DND-41 (cell line): ENCODE data around the gene HID1.
"Not testable (repeated sequence)": the region's sequence is repeated elsewhere in the genome, so short reads cannot be mapped to it uniquely, and the experiment has no call there.

Experiments
- ATAC-seq: fragments of 200-7000 bp; cut with Tn5 transposase; 3 replicates; pipeline ENCODE4 v1.9.1; 2021; ENCODE audit warnings: low read depth; ENCODE audit not compliant: insufficient read depth
- DNase-seq: peaks from one replicate; pipeline ENCODE4 v3.0.0-alpha.2; 2020
- H2AFZ ChIP-seq: 2 replicates; pipeline ENCODE4 v1.6.0; 2012; ENCODE audit warnings: low read depth, low read length
- H3K27ac ChIP-seq: 2 replicates; pipeline ENCODE4 v1.5.1; 2012; ENCODE audit warnings: low read length, inconsistent platforms
- H3K27me3 ChIP-seq: fragments of 200-600 bp; sonication (generic); 2 replicates; pipeline ENCODE4 v1.6.0; 2012; ENCODE audit warnings: low read length, mild to moderate bottlenecking, inconsistent platforms; ENCODE audit not compliant: insufficient read depth, poor library complexity
- H3K36me3 ChIP-seq: 2 replicates; pipeline ENCODE4 v1.5.1; 2012; ENCODE audit warnings: low read length, inconsistent platforms; ENCODE audit not compliant: insufficient read depth
- H3K4me1 ChIP-seq: 2 replicates; pipeline ENCODE4 v1.5.1; 2012; ENCODE audit warnings: mild to moderate bottlenecking, low read length; ENCODE audit not compliant: insufficient read depth
- H3K4me2 ChIP-seq: 2 replicates; pipeline ENCODE4 v1.6.0; 2012; ENCODE audit warnings: mild to moderate bottlenecking, moderate library complexity, low read length, inconsistent platforms; ENCODE audit not compliant: insufficient read depth
- H3K4me3 ChIP-seq, 2 experiments: fragments of 200-600 bp in 1 of 2; shearing (Covaris generic) in 1 of 2; 2 replicates each; pipeline ENCODE4 v1.5.1; 2012 to 2016; ENCODE audit warnings: inconsistent platforms in 2 of 2, low read length in 2 of 2, mild to moderate bottlenecking in 2 of 2, low read depth in 1 of 2, moderate library complexity in 1 of 2
- H3K79me2 ChIP-seq: 2 replicates; pipeline ENCODE4 v1.6.0; 2012; ENCODE audit warnings: low read length, inconsistent platforms; ENCODE audit not compliant: insufficient read depth
- H3K9ac ChIP-seq: 2 replicates; pipeline ENCODE4 v1.6.0; 2012; ENCODE audit warnings: low read depth, mild to moderate bottlenecking, inconsistent platforms, low read length, moderate library complexity
- H3K9me3 ChIP-seq: 2 replicates; pipeline ENCODE4 v1.5.1; 2012; ENCODE audit warnings: low read length, moderate library complexity, mild to moderate bottlenecking, inconsistent platforms; ENCODE audit not compliant: insufficient read depth, severe bottlenecking
- H4K20me1 ChIP-seq: 2 replicates; pipeline ENCODE4 v1.6.0; 2012; ENCODE audit warnings: low read length; ENCODE audit not compliant: insufficient read depth
- EZH2 ChIP-seq: IDR thresholded peaks from 3 replicates; pipeline ENCODE4 v1.6.1; 2012; ENCODE audit warnings: borderline replicate concordance, low read depth, mild to moderate bottlenecking, moderate library complexity, low read length, inconsistent platforms; ENCODE audit not compliant: severe bottlenecking
- TF ChIP-seq, protein P1 (sequence below): IDR thresholded peaks from 2 replicates; pipeline ENCODE4 v1.5.1; 2012; ENCODE audit warnings: borderline replicate concordance, low read length, moderate library complexity, mild to moderate bottlenecking; ENCODE audit not compliant: poor library complexity, severe bottlenecking; ENCODE audit errors: extremely low read depth

The HID1 gene

DNA sequence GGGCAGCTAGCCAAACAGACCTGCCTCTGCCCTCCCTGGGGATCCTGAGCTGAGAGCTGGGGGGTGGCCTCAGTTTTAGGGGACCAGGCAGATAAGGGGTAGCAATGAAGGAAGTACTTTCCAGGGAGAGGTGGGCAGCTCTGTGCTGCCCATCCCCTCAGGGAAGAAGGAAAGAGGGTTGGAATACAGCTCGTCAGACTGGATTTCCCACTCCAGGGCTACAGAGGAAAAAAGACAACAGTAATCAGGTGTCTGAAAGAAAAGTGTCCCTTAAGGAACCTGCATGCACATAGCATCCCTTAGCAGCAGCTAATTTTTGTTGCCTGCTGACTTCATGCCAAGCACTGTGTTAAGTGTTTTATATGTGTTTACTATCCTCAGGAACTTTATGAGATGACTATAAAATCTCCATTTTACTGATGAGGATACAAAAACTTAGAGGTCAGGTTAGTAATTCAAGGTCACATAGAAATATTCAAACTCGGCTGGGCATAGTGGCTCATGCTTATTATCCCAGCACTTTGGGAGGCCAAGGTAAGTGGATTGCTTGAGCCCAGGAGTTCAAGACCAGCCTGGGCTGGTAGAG lies 36.7 kb upstream of the HID1 start:
- H3K27ac ChIP-seq: no peak overlapping the region
- peaks cover 15% of the 10 kb centered on the region for H3K79me2 ChIP-seq
- no peak overlapping the region for H3K4me3 ChIP-seq
- H3K36me3 ChIP-seq: peaks cover 5% of the 10 kb centered on the region; the same call in 1 of the 2 replicates
- no peak overlapping the region for H3K4me2 ChIP-seq
- H4K20me1 ChIP-seq: no peaks in the 10 kb centered on the region
- H2AFZ ChIP-seq: no peak overlapping the region
- ATAC-seq (no peak), DNase-seq (no peak)
- H3K9ac ChIP-seq: no peak overlapping the region
- H3K4me1 ChIP-seq: peaks cover 20% of the 10 kb centered on the region
- no peaks in the 10 kb centered on the region for H3K27me3 ChIP-seq
- TF ChIP-seq, protein P1, sequence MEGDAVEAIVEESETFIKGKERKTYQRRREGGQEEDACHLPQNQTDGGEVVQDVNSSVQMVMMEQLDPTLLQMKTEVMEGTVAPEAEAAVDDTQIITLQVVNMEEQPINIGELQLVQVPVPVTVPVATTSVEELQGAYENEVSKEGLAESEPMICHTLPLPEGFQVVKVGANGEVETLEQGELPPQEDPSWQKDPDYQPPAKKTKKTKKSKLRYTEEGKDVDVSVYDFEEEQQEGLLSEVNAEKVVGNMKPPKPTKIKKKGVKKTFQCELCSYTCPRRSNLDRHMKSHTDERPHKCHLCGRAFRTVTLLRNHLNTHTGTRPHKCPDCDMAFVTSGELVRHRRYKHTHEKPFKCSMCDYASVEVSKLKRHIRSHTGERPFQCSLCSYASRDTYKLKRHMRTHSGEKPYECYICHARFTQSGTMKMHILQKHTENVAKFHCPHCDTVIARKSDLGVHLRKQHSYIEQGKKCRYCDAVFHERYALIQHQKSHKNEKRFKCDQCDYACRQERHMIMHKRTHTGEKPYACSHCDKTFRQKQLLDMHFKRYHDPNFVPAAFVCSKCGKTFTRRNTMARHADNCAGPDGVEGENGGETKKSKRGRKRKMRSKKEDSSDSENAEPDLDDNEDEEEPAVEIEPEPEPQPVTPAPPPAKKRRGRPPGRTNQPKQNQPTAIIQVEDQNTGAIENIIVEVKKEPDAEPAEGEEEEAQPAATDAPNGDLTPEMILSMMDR: no peak
- TF ChIP-seq EZH2: no peak
- H3K9me3 ChIP-seq: no peaks in the 10 kb centered on the region

DNA sequence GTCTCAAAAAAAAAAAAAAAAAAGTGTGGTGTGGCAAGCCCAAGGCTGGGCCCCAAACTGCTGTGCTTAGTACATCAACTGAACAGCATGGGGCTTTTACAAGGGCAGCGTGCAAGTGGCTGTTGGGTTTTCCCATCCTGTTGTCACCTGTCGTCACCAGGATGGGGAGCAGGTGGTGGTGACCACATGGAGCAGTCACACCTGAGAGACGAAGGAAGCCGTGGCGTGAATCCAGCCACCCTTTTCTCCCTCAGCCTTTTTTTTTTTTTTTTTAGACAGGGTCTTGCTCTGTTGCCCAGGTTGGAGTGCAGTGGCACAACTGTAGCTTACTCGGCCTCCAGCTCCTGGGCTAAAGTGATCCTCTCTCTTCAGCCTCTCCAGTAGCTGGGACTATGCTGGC lies 35.8 kb upstream of the HID1 start:
- no peak overlapping the region for H3K27ac ChIP-seq
- H3K4me2 ChIP-seq: no peak overlapping the region
- H2AFZ ChIP-seq: no peak overlapping the region
- peaks cover 8% of the 10 kb centered on the region for H3K79me2 ChIP-seq
- H3K9me3 ChIP-seq: no peaks in the 10 kb centered on the region
- DNase-seq (no peak), ATAC-seq (no peak)
- H3K9ac ChIP-seq: no peak overlapping the region
- TF ChIP-seq, protein P1: no peak
- no peak for TF ChIP-seq EZH2
- peaks cover 13% of the 10 kb centered on the region for H3K4me1 ChIP-seq
- H3K36me3 ChIP-seq: peaks cover 5% of the 10 kb centered on the region; the same call in 1 of the 2 replicates
- no peak overlapping the region for H3K4me3 ChIP-seq
- H3K27me3 ChIP-seq: no peaks in the 10 kb centered on the region
- no peaks in the 10 kb centered on the region for H4K20me1 ChIP-seq

DNA sequence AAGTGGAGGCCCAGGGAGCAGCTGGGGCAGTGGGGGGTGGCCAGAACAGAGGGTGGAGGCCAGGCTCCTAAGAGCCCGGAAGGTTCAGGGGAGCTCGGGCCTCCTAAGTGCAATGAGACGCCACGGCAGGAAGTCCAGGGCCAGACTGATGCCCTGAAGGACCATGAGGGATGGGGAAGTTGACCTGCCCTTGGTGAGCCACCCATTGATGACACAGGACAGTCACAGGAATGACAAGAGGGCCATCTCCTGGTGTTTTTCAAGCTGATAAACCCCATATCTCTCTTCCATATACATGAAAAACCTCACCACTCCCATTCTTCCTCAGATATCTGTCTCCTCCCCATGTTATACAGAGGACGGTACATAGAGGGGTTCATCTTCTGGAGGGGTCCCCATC lies 34.1 kb upstream of the HID1 start:
- DNase-seq (no peak), ATAC-seq (no peak)
- no peaks in the 10 kb centered on the region for H3K27me3 ChIP-seq
- H4K20me1 ChIP-seq: no peaks in the 10 kb centered on the region
- TF ChIP-seq EZH2: no peak
- TF ChIP-seq, protein P1: peak; percentile 29
- H3K36me3 ChIP-seq: no peaks in the 10 kb centered on the region
- no peak overlapping the region for H3K4me3 ChIP-seq
- H3K27ac ChIP-seq: no peak overlapping the region
- no peaks in the 10 kb centered on the region for H3K79me2 ChIP-seq
- no peak overlapping the region for H3K9ac ChIP-seq
- H3K9me3 ChIP-seq: no peaks in the 10 kb centered on the region
- H3K4me1 ChIP-seq: peaks cover 1% of the 10 kb centered on the region
- H3K4me2 ChIP-seq: no peak overlapping the region
- no peak overlapping the region for H2AFZ ChIP-seq

DNA sequence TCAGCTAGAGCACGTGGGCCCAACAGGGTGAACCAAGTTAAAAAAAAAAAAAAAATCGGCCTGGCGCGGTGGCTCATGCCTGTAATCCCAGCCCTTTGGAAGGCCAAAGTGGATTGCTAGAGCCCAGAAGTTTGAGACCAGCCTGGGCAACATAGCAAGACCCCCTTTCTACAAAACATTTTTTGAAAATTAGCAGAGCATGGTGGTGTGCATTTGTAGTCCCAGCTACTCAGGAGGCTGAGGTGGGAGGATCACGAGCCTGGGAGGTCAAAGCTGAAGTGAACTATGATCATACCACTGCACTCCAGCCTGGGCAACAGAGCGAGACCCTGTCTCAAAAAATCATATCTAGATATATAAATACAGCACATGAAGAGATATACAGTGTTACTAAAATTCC lies 33.5 kb upstream of the HID1 start:
- not testable (repeated sequence) for H3K27ac ChIP-seq, H3K36me3 ChIP-seq, H3K9me3 ChIP-seq, H3K27me3 ChIP-seq, H3K79me2 ChIP-seq, ATAC-seq, DNase-seq, H4K20me1 ChIP-seq, H3K4me3 ChIP-seq, H2AFZ ChIP-seq, H3K4me2 ChIP-seq, H3K4me1 ChIP-seq, H3K9ac ChIP-seq
